ENCODE data around the gene GABRE. TPM values are rescaled to one million over a fixed set of nuclear protein-coding genes. Genes with fewer than 3 reads are reported as not detected.

Gene GABRE
- polyA plus RNA-seq, 4 donors: 5.9 to 9.6 (median 7.9) TPM

Other genes with a start within 250 kb of the GABRE start
- gene CNGA2, start 239.9 kb downstream of the GABRE start, polyA plus RNA-seq (ENCODE audit: insufficient read length in 4 of 4): not detected
- gene MAGEA4, start 61.8 kb downstream of the GABRE start, polyA plus RNA-seq (ENCODE audit: insufficient read length in 4 of 4): not detected
- gene MAGEA10, start 163.9 kb upstream of the GABRE start, polyA plus RNA-seq (ENCODE audit: insufficient read length in 4 of 4): under 1 TPM in 1 of 4 donors, not detected in 3; 0.11 TPM